Cortex of kidney (tissue), 1 donor: ENCODE results near the gene PTGES2.

ENCODE experiments used
- DNase-seq: peaks from one replicate; lab custom pipeline; 2025; lab: John Stamatoyannopoulos, UW

The PTGES2 gene

DNA sequence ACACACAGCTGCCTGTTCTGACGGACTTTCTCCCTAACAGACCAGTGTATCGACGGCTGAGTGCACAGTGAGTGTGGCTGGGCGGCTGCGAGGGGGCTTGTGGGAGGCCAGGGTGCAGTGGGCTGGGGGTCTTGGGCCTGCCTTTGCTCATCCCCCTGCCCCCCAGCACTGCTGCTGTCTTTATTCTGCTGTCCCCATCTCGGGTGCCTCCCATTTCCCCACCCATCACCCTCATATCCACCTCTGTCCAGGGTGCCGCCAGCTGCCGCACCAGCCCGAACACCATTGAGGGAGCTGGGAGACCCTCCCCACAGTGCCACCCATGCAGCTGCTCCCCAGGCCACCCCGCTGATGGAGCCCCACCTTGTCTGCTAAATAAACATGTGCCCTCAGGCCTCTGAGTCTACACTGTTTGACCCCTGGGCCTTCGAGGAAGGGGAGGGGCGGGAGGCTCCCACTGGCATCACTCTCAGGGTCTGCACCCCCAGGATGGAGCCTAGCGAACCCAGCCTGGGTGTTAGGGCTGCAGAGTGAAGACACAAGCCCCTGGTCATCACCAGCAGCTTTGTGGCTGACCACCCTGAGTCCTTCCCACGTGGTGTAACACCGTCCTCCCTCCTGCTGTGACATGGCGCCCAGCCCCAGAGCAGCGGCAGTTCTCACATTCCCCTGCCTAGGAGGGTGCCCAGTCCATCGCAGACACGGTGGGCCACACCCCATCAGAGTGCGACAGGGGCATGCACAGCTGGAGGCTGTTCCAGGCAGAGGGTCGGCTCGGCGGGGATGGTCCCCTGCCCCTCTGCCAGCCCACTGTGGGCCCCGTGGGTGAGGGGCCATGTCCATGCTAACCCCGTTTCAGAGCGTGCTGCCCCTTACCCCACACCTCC lies 25.8 kb upstream of the PTGES2 start:
- DNase-seq, result no peak

GRCh38 chr9:128152133-128153059 lies 24.9 kb upstream of the PTGES2 start:
- no peak for DNase-seq

- no peak for DNase-seq
Observed at GRCh38 chr9:128151309-128152132, 24.0 kb upstream of the PTGES2 start.

- no peak for DNase-seq
Observed at GRCh38 chr9:128150594-128151308, 23.2 kb upstream of the PTGES2 start.

DNA sequence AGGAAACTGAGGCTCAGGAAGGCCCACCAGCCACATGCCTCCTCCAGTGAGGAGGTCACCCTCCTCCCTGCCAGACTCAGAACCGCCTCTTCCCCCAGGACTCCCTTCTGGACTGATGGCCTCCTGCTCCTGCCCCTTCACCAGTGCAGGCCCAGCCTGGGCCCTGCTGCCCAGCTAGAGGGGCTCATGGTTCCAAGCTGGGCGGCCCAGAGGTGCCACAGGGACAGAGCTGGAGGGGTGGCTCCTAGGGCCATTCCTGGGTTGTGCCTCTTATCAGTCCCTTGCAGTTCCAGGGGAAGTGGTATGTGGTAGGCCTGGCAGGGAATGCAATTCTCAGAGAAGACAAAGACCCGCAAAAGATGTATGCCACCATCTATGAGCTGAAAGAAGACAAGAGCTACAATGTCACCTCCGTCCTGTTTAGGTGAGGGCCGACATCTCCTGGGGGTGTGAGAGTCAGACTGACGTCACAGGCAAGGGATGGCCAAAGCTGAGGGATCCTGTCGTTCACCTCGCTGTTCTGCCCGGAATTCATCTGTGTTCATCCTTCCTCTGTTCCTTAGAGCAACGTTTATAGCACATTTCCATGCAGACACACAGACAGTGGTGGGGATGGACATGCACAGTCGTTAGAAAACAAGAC lies 22.5 kb upstream of the PTGES2 start:
- no peak for DNase-seq

- no peak for DNase-seq
Observed at GRCh38 chr9:128149001-128149701, 21.6 kb upstream of the PTGES2 start, which contains the start of gene LCN2. Gene LCN2 (plus strand): TSS chr9:128149453. CDS start chr9:128149526, 73 bp downstream.

DNA sequence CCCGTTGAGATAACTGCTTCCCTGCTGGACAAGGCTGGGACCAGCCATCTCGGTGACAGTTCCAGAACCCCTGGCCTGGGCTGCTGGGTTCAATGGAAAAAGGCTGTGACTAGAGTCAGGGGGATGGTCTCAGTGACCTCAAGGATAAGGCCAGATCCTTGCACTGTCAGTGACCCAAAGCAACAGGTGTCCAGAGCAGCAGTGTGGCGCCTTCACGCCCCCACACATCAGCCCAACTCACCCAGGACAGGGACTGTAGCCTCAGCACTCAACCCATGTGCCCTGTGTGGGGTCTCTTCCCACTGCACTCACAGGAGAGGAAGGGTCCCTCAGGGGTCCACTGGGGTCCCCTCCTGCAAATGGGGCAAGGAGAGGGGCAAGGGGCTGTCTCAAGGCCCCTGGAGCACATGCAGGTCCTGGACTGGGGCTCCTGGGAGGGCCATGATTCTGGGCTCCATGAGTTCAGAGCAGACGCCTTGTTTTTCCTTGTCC lies 21.0 kb upstream of the PTGES2 start:
- DNase-seq, result no peak

- no peak for DNase-seq
Observed at GRCh38 chr9:128146591-128147120, 19.1 kb upstream of the PTGES2 start.

GRCh38 chr9:128145951-128146351 lies 18.4 kb upstream of the PTGES2 start:
- DNase-seq, result no peak

DNA sequence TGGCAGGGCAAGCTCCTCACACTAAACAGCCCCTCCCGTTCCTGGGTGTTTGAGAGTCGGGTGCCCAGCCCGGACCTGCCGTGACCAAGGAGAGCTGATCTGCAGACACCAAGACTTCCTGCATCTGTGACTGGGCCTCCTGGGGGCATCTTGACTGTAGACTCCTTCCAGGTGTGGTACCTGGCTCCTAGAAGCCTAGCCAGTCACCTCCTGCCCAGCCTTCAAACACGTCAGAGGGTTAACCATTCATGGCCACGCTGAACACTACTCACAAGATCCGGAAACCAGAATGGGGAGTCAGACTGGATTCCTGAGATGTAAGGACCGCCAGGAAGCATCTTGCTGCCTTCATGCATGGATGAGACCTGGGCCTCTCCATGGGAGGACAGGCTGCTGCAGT lies 18.0 kb upstream of the PTGES2 start:
- no peak for DNase-seq

DNA sequence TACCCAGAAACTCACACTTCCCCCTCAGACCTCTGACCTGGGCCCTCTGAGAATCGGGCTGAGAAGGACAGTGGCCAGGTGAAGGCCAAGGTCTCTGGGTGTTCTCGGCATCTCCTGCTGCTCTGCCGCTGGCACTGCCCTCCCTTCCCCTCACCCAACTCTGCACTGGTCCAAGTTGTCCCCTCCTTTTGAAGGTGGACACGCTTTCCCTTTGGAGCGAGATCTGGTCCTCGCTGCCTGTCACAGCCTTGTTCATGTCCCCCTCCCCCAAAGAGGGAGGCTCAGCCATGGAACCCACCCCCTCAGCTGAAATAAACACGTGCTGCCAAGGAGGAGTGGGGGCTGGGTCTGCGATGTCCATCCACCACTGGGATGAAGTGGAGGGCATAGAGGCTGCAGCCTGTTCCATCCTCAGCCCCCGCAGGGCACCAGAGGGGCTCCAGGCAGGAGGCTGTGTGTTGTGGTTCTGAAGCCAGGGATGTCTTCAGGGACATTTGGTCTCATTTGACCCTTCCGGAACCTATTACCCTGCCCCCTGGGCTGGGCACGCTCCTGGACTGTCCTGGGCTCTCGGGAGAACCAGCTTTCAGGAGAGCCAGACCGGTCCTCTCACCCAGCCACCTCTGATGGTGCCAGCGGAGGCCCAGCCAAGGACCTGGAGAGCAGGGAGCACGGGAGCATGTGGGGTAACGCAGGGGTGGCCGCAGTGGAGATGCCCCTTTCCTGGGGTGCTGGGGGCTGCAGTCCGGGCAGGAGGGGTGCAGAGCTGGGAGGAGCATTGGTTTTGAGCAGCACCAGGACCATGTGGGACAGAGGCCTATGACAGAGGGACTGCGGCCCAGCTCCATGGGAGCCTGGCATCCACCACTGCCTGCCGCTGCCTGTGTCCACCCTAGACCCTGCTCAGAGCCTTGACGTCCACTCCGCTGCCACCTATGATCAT lies 17.0 kb upstream of the PTGES2 start:
- no peak for DNase-seq

GRCh38 chr9:128143525-128144238 lies 16.2 kb upstream of the PTGES2 start:
- DNase-seq, result no peak

DNA sequence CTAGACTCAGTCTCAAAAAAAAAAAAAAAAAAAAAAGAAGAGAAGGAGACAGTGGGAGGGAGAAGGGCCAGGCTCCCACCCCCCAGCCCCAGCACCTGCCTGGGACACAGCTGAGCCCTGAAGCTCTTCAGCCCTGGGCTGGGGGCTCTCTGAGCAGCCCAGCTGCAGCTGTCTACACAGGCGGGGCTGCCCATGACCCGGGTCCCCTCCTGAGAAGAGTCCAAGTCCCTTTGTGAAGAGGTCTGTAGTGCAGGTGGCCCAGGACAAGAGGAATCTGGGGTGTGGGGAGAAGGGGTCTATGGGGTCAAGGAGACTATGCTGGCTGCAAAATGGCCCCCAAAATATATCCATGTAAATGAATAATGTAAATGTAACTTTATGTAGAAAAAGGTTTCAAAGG lies 15.1 kb upstream of the PTGES2 start:
- DNase-seq, result no peak

- DNase-seq, result no peak
Observed at GRCh38 chr9:128142061-128142460, 14.5 kb upstream of the PTGES2 start.

- no peak for DNase-seq
Observed at GRCh38 chr9:128141604-128142003, 14.1 kb upstream of the PTGES2 start.

DNA sequence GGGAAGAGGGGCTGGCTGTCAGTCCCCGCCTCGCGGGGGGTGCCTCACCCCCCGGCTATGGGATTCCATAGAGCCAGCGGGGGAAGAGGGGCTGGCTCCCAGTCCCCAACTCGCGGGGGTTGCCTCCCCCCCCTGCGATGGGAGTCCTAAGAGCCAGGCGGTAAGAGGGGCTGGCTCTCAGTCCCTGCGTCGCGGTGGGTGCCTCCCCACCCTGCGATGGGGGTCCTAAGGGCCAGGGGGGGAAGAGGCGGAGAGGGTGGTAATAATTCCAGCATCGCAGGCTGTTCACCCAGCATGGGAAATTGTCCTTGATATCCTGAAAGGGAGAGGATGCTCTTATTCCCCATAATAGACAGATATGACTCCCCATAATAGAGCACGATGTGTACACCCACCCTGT lies 12.1 kb upstream of the PTGES2 start:
- DNase-seq, result no peak

GRCh38 chr9:128138001-128138400 lies 10.5 kb upstream of the PTGES2 start:
- no peak for DNase-seq
